Activated CD4-positive, alpha-beta memory T cell treated with anti-CD3 and anti-CD28 coated beads, Interleukin-2, amount 10 ng/mL, durations not matched to agents 7 days and 5 days (primary cell): ENCODE measurements around the gene C19orf81. TPM values are rescaled to one million over a fixed set of nuclear protein-coding genes. Genes with fewer than 3 reads are reported as not detected.
A peak's percentile ranks its signal among the peaks of the same experiment; 100 is the strongest.

ENCODE experiments used
- CTCF ChIA-PET: fragments of 350-600 bp; sonication (Branson Sonifier 250); formaldehyde crosslinking; loops from one replicate; lab custom pipeline; 2021; ENCODE audit warnings: antibody characterized with exemption, inconsistent platforms; lab: Charles Lee
- POLR2A ChIA-PET: fragments of 350-600 bp; sonication (Branson Sonifier 250); formaldehyde crosslinking; loops from one replicate; lab custom pipeline; 2021; ENCODE audit warnings: antibody characterized with exemption; lab: Charles Lee
- DNase-seq: peaks from one replicate; pipeline ENCODE4 v3.0.0-alpha.2; 2020
- H3K27ac Mint-ChIP-seq: one replicate; pipeline ENCODE4 v1.8.0; 2021; ENCODE audit warnings: mild to moderate bottlenecking, mixed read lengths
- H3K27me3 Mint-ChIP-seq: one replicate; pipeline ENCODE4 v1.8.0; 2021; ENCODE audit warnings: mixed read lengths
- H3K36me3 Mint-ChIP-seq: one replicate; pipeline ENCODE4 v1.8.0; 2021; ENCODE audit warnings: low read depth, mixed read lengths
- H3K4me1 Mint-ChIP-seq: one replicate; pipeline ENCODE4 v1.8.0; 2021; ENCODE audit warnings: mixed read lengths
- H3K4me3 Mint-ChIP-seq: one replicate; pipeline ENCODE4 v1.8.0; 2021; ENCODE audit warnings: mild to moderate bottlenecking, mixed read lengths
- H3K9me3 Mint-ChIP-seq: one replicate; pipeline ENCODE4 v1.8.0; 2021; ENCODE audit warnings: mixed read lengths
- total RNA-seq, 2 experiments: library from RNA; stranded (reverse); gene quantifications; one replicate each; pipeline ENCODE4 v1.2.3, GENCODE V29; 2021

Gene C19orf81
- total RNA-seq, 2 experiments from 2014 or later, result not detected

DNA sequence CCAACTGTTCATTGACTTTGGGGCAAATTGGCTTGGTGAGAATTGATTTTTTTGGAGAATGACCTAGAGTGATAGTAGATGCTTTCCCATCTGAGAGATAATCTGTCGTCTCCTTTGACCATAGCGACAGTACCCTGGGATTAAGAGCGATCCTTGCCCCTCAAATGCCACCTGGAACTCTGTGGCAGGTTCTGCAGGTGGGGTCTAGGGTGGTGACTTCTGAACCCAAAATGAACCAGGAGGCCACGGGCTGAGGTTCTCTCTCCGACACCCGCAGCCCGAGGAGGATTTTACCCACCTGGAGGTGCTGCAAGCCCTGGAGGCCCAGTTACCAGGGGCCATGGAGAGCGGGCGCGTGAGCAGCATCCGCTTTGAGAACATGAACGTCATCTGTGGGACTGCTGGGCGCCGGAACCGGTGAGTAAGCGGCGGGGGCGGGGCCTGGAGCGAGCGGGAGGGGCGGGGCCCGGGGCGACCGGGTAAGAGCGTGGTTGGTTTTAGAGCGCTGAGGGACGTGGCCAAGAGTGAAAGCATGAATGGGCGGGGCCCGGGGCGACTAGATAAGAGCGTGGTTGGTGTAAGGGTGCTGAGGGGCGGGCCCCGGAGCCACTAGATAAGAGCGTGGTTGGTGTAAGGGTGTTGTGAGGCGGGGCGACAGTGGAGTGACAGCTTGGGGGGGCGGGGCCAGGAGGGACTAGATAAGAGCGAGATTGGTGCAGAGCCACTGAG is 8.6 kb downstream of the C19orf81 start:
- CTCF ChIA-PET, result no interaction called here
- Mint-ChIP-seq H3K4me3 (peak overlapping the region; percentile 59), H3K27ac (peak overlapping the region; percentile 65), H3K27me3 (peaks cover 29% of the 10 kb centered on the region), H3K4me1 (peaks cover 15% of the 10 kb centered on the region), H3K9me3 (peaks cover 18% of the 10 kb centered on the region), H3K36me3 (peaks cover 5% of the 10 kb centered on the region)
- DNase-seq, result peak; percentile 83
- POLR2A ChIA-PET, result no interaction called here

DNA sequence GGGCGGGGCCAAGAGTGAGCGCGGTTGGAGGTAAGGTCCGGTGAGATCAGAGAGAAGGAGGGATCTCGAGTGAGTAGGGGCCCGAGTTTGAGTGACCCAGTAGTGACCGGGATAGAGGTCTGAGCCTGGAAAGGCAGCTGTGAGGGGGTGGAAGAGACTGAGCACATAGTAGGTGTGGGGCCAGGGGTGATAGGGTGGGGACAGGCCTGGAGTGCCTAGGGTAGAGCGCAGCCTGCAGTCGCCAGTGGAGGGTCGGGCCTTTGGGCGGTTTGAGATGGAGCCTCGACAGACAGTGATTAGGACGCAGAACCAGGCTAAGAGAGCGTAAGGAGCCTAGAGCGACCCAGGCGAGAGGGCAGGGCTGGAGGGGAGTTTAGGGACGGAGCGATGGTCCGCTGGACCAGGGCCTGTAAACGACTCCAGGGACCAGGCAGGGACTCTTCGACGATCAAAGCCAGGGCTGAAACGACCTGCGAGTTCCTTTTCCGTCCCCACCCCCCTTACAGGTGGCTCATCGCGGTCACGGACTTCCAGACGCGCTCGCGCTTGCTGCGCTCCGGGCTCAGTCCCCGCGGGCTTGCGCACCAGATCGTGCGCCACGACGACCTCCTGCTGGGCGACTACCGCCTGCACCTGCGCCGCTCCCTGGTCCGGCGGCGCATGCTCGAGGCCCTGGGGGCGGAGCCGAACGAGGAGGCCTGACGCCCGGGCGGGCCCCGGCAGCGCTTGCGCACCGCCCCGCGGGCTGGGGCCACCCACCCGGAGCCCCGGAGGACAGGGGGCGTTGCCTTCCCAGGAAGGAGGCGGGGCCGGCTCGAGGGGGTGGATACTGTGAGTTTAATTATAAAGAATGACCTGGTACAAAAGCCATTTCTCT is 9.4 kb downstream of the C19orf81 start:
- H3K4me1 Mint-ChIP-seq, result peaks cover 15% of the 10 kb centered on the region
- H3K27me3 Mint-ChIP-seq, result peaks cover 29% of the 10 kb centered on the region
- POLR2A ChIA-PET, result no interaction called here
- H3K36me3 Mint-ChIP-seq, result peaks cover 5% of the 10 kb centered on the region
- CTCF ChIA-PET, result no interaction called here
- DNase-seq, result peak; percentile 36
- H3K4me3 Mint-ChIP-seq, result peak overlapping the region; percentile 59
- peak overlapping the region; percentile 65 for H3K27ac Mint-ChIP-seq
- H3K9me3 Mint-ChIP-seq, result peaks cover 18% of the 10 kb centered on the region

DNA sequence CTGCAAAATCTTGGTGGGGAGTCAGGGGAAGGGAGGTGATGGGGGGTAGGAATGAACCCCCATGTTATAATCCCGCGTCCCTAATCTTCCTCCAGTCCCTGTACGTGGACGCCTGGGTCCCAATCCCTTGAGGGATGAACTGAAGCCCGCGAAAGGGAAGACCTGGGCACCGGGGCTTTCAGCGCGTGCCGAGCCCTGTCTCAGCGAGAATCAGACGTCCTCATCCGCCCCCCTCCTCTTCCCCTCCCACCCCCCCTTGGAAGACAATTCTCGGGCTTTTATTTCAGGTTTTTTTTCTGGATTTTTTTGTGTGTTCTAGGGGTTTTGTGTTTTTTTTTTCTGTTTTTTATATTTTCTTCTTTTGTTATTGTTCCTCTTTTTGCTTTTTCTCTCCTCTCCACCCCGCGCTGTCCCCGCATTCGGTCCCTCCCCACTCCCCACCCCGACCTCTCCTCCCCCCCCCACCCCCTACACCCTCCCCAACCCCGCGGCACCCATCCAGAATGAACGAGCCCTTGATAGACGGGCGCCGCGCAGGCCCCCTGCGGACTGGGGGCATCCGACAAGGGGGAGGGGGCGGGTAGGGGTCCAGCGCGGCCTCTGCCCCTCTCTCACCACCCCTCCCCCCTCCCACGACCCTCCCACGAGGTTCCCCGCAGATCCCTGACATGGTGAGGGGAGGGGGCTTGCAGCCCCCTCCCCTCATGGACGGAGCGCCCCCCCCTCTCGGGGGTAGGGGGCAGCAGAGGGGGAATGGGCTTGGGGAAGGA is 10.3 kb downstream of the C19orf81 start:
- Mint-ChIP-seq H3K27me3 (peaks cover 29% of the 10 kb centered on the region), H3K4me3 (no peak overlapping the region)
- CTCF ChIA-PET, result no interaction called here

DNA sequence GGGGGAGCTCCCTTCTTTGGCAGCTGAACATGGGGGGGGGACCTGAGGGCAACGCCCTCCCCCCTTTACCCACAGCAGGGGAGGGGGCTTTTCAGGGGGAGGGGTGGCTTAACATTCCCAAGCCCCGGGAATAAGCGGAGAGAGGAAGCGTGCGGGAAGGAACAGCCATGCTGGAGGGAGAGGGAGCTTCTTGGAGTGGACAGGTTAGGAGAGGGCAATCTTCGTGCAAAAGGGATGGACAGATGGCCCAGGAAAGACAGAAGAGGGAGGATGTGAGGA is 10.8 kb downstream of the C19orf81 start:
- no peak for DNase-seq
- Mint-ChIP-seq H3K27ac (no peak overlapping the region), H3K4me1 (peaks cover 15% of the 10 kb centered on the region), H3K9me3 (peaks cover 14% of the 10 kb centered on the region), H3K36me3 (peaks cover 5% of the 10 kb centered on the region), H3K27me3 (peaks cover 28% of the 10 kb centered on the region), H3K4me3 (no peak overlapping the region)
- ChIA-PET CTCF (no interaction called here), POLR2A (no interaction called here)

More for the DNA sequence above, 10.3 kb downstream of the C19orf81 start:
- peaks cover 5% of the 10 kb centered on the region for H3K36me3 Mint-ChIP-seq
- POLR2A ChIA-PET, result no interaction called here
- DNase-seq, result no peak
- no peak overlapping the region for H3K27ac Mint-ChIP-seq
- peaks cover 18% of the 10 kb centered on the region for H3K9me3 Mint-ChIP-seq
- peaks cover 15% of the 10 kb centered on the region for H3K4me1 Mint-ChIP-seq

DNA sequence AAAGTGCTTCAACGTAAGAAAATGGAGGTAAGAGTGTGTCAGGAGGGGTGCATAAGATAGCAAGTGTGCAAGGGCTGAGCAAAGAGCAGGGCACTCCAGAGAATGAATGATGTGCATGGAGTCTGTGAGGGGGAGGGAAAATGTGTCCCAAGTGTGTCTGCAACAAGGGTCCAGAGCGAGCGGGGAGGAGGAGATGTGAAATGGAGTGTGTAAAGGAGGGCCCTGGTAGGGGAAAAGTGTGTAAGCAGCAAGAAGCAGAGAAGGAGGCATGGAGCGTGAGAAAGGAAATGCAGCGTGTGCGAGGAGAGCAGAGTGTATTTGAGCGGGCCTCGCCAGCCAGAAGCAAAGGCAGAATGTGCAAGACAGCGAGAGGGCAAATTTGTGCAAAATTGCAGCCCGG is 11.8 kb downstream of the C19orf81 start:
- H3K36me3 Mint-ChIP-seq, result peaks cover 5% of the 10 kb centered on the region
- H3K27ac Mint-ChIP-seq, result no peak overlapping the region
- H3K9me3 Mint-ChIP-seq, result peaks cover 13% of the 10 kb centered on the region
- peaks cover 15% of the 10 kb centered on the region for H3K4me1 Mint-ChIP-seq
- H3K27me3 Mint-ChIP-seq, result peaks cover 32% of the 10 kb centered on the region
- DNase-seq, result no peak
- ChIA-PET POLR2A (no interaction called here), CTCF (no interaction called here)
- no peak overlapping the region for H3K4me3 Mint-ChIP-seq

DNA sequence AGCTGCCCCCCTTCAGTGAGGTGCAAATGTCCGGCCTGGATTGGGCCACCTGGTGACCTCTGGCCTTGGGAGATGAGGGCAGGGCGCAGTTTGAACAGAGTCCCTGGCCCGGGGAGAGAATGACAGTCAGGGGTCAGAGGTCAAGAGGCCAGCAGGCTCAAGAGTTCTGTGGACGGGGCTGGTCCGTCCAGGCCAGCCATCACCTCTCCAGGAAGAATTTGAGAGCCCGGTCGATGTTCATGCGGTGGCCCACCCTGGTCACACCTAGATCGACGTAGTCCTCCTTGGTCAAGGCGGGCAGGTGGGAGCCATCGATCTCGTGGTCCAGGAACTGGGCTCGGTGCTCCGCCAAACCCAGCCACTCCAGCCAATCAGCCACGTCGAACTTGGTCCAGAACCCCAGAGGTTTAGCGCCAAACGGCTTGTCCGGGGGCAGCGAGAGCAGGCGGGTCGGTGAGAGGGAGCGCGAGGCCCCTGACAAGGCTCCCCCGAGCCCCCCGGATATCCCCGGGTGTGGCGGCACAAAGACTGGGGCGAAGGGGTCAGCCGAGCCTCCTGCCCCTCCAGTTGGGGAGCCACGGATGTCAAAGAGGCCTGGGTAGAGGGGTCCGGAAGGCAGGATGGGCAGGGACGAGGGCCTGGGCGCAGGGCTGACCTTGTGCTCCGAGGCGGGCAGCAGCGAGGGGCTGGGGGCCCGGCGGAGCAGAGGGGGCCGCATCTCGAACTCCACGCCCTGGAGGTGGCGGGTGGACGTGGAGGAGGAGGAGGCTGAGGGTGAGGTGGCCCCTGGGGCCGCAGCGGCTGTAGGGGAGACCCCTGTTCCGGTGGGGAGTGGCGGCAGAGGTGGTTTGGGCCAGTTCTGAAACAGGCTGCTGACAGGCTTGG is 12.8 kb downstream of the C19orf81 start:
- no peak overlapping the region for H3K27ac Mint-ChIP-seq
- ChIA-PET CTCF (no interaction called here), POLR2A (no interaction called here)
- no peak overlapping the region for H3K4me3 Mint-ChIP-seq
- H3K27me3 Mint-ChIP-seq, result peaks cover 29% of the 10 kb centered on the region
- H3K4me1 Mint-ChIP-seq, result peaks cover 15% of the 10 kb centered on the region
- peaks cover 5% of the 10 kb centered on the region for H3K36me3 Mint-ChIP-seq
- H3K9me3 Mint-ChIP-seq, result peaks cover 11% of the 10 kb centered on the region
- no peak for DNase-seq

DNA sequence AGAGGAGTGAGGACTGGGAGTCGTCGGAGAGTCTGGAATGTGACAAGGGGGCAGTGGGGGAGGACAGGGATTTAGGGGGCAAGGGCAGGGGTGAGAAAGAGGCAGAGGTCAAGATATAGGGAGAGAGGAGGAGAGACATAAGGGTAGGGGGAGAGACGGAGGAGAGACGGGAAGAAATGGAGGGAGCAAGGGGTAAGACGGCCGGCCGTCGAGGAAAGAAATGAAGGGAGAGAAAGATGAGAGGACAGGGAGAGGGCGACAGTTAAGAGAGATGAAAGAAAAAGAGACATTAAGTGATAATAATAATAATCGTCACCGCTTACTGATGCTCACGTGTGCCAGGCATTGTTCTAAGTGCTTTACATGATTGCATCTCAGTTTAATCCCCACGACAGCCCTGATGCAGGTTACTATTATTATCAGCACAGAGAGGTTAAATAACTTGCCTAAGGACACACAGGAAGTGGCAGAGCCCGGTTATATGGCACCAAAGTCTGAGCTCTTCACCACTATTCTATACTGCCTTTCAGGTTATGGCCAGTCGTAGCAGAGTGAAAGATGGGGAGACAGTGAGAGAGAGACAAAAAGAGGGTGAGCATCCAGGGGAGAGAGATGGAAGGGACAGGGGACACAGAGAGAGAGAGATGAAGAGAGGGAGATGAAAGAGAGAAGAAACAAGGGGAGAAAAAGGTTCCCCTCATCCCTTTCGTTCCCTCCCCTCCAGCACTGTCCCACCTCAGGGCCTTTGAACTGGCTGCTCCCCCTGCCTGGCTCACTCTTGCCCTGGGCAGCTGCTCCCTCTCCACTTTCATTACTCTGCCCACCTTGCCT is 13.6 kb downstream of the C19orf81 start:
- no peak overlapping the region for H3K27ac Mint-ChIP-seq
- H3K4me1 Mint-ChIP-seq, result peaks cover 8% of the 10 kb centered on the region
- H3K9me3 Mint-ChIP-seq, result peaks cover 5% of the 10 kb centered on the region
- CTCF ChIA-PET, result no interaction called here
- DNase-seq, result no peak
- H3K36me3 Mint-ChIP-seq, result peaks cover 5% of the 10 kb centered on the region
- POLR2A ChIA-PET, result no interaction called here
- no peak overlapping the region for H3K4me3 Mint-ChIP-seq
- peaks cover 23% of the 10 kb centered on the region for H3K27me3 Mint-ChIP-seq

DNA sequence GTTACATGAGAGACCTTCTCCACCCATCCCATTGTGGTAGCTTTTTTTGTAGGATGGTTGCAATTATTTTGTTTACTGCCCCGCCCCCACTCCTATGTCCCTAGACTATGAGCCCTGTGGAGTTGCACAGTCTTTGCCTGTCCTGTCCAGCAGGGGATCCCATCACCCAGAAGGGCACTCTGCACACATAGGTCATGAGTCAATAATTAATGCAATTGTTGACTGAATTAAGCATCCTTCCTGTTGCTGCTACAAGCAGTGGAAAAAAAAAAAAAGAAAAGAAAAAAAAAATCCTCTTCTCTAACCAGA is 14.2 kb downstream of the C19orf81 start:
- Mint-ChIP-seq H3K27me3 (peaks cover 18% of the 10 kb centered on the region), H3K9me3 (peaks cover under 1% of the 10 kb centered on the region), H3K4me3 (no peak overlapping the region), H3K4me1 (peaks cover 2% of the 10 kb centered on the region), H3K27ac (no peak overlapping the region), H3K36me3 (no peaks in the 10 kb centered on the region)
- no peak for DNase-seq
- CTCF ChIA-PET, result no interaction called here
- POLR2A ChIA-PET, result no interaction called here

DNA sequence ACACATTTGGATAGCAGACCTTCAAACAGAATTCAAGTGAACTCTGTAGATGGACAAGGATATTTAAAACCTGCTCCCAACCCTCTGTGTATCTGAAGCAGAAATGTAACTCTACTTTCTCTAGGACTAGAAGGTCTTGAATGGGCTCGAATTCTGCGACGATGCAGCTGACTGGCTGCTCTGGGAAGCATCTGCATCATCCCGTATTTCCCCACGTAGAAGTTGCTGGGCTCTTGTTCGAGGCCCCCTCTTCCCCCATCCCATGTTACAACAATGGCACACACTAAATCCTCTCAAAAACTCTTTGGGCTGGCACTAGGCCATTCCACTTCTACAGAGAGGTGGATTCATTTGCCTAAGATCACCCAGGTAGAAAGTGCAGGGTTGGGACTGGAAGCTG is 15.0 kb downstream of the C19orf81 start:
- POLR2A ChIA-PET, result no interaction called here
- peaks cover 18% of the 10 kb centered on the region for H3K27me3 Mint-ChIP-seq
- H3K4me1 Mint-ChIP-seq, result no peaks in the 10 kb centered on the region
- H3K27ac Mint-ChIP-seq, result no peak overlapping the region
- no peak overlapping the region for H3K4me3 Mint-ChIP-seq
- no peaks in the 10 kb centered on the region for H3K36me3 Mint-ChIP-seq
- DNase-seq, result no peak
- no peaks in the 10 kb centered on the region for H3K9me3 Mint-ChIP-seq
- CTCF ChIA-PET, result no interaction called here

DNA sequence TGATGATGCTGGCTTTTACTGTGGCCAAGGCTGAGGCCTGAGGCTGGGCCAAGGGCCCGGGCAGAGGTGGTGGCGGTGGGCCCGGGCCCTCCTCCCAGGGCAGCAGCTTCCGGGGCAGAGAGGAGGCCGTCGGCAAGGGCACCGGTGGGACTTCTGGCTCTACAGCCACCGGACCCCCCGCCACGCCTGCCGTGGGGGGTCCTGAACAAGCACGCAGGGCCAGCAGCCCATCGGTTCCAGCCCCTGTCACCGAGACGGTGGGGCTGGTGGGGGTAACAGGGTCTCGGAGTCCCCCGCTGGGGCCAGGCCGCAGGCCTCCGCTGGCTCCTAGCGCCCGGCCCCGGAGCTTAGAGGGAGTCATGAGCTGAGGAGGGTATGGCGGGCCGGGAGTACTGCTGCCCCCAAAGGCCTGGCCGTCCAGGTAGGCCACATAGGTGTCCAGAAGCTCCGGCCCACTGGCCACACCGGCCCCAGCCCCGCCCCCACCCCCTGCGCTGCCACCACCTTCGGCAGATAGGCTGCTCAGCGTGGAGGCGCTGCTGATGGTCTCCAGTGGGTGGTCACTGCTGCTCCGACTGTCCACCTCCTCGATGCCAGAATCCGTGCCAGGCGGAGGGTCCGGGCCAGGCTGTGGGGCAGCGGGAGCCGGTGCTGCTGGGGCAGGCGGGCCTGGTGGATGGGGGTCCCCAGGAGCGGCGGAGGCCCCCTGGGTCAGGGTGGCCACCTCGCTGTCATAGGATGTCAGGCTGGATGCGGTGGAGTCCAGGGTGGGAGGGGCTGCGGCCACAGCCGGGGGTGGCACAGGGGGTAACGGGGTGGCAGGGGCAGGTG is 17.3 kb downstream of the C19orf81 start:
- DNase-seq, result no peak
- Mint-ChIP-seq H3K9me3 (no peaks in the 10 kb centered on the region), H3K4me3 (no peak overlapping the region), H3K27ac (no peak overlapping the region), H3K27me3 (peaks cover 22% of the 10 kb centered on the region), H3K4me1 (no peaks in the 10 kb centered on the region), H3K36me3 (no peaks in the 10 kb centered on the region)
- ChIA-PET CTCF (interaction anchor here (0.6 kb wide), 1 partner anchor 123 kb away, joined by 3 read pairs; no protein-coding TSS in a partner anchor), POLR2A (no interaction called here)

DNA sequence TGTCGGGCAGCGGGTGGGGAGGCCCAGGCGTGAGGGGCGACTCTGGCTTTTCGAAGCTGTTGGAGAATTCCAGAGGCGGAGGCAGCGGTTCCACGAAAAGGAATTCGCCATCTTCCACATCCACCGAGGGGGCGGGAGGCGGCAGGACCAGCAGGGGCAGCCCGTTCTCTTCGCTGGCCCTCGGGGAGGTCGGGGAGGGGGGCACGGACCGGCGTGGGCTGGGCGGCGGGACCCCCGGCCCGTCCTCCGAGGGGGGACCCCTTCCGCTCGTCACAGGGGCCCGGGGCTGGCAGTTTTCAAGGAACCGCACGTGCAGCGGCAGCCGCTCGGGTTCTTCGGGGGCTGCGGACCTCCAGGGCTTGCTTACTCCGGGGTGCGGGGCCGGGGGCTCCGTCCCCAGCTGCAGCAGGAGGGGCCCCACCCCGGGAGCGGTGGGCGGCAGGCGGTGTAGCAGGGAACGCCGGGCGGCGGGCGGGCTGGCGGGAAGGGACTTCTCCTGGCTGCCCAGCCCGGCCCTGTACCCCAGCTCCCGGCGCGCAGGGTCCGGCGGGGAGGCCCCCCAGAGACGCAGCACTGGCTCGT is 18.0 kb downstream of the C19orf81 start:
- no peak overlapping the region for H3K27ac Mint-ChIP-seq
- ChIA-PET CTCF (interaction anchor here (0.6 kb wide), 1 partner anchor 122 kb away, joined by 3 read pairs; no protein-coding TSS in a partner anchor), POLR2A (no interaction called here)
- H3K9me3 Mint-ChIP-seq, result no peaks in the 10 kb centered on the region
- no peak for DNase-seq
- H3K27me3 Mint-ChIP-seq, result peaks cover 22% of the 10 kb centered on the region
- H3K4me1 Mint-ChIP-seq, result no peaks in the 10 kb centered on the region
- no peak overlapping the region for H3K4me3 Mint-ChIP-seq
- H3K36me3 Mint-ChIP-seq, result no peaks in the 10 kb centered on the region
